HG03342 (cell line): ENCODE measurements around the gene GPR157.
"Not testable (repeated sequence)": the region's sequence is repeated elsewhere in the genome, so short reads cannot be mapped to it uniquely, and the experiment has no call there.

Experiments used
- ATAC-seq: cut with Tn5 transposase; IDR thresholded peaks from one replicate; pipeline ENCODE4 v1.9.1; 2021; ENCODE audit warnings: mild to moderate bottlenecking, moderate library complexity; ENCODE audit not compliant: unreplicated experiment

GPR157 gene, protein sequence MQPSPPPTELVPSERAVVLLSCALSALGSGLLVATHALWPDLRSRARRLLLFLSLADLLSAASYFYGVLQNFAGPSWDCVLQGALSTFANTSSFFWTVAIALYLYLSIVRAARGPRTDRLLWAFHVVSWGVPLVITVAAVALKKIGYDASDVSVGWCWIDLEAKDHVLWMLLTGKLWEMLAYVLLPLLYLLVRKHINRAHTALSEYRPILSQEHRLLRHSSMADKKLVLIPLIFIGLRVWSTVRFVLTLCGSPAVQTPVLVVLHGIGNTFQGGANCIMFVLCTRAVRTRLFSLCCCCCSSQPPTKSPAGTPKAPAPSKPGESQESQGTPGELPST

GRCh38 chr1:9128520-9129265 is at the start of gene GPR157:
Gene GPR157, minus strand, starts transcription at chr1:9129102. Its CDS starts 75 bp downstream, at chr1:9129027.
- peak; percentile 50 for ATAC-seq

GRCh38 chr1:9174762-9175161 is 45.9 kb upstream of the GPR157 start:
- ATAC-seq: no peak

- no peak for ATAC-seq
Measured at GRCh38 chr1:9174243-9174642, 45.3 kb upstream of the GPR157 start.

- ATAC-seq: no peak
Measured at GRCh38 chr1:9169601-9170137, 40.8 kb upstream of the GPR157 start.

DNA sequence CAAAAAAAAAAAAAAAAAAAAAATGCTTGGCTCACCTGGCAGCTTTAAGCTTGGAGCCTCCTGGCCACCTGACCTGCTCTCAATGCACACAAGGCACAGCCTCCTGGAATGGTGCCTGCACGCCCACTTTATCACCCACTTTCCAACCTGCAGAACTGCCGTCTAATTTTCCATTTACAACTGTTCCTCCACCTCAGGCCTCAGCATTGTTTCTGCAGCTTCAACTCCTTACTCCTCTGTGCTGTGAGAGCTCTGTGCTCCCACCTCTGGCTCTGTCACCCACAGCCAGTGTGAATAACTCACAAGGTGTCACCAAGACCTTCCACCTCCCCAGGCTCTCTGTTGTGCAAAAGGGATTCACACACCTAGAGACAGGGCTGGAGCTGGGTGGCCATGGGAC is 38.7 kb upstream of the GPR157 start:
- ATAC-seq: no peak

- ATAC-seq: no peak
Measured at GRCh38 chr1:9166289-9167235, 37.7 kb upstream of the GPR157 start.

GRCh38 chr1:9165396-9165795 is 36.5 kb upstream of the GPR157 start:
- ATAC-seq: no peak

GRCh38 chr1:9164919-9165318 is 36.0 kb upstream of the GPR157 start:
- no peak for ATAC-seq

DNA sequence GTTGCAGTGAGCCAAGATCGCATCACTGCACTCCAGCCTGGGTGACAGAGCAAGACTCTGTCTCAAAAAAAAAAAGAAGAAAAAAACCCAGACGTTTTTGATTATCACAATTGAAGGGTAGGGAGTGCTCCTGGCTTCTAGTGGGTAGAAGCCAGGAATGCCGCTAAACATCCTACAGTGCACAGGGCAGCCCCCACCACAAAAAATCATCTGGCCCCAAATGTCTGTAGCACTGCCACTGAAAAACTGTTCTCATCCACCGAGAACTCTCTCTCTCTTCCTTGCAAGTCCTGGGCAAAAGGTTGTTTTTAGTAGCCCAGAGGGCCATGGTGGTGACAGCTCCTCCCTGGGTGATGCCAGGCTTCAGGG is 35.6 kb upstream of the GPR157 start:
- ATAC-seq: no peak

DNA sequence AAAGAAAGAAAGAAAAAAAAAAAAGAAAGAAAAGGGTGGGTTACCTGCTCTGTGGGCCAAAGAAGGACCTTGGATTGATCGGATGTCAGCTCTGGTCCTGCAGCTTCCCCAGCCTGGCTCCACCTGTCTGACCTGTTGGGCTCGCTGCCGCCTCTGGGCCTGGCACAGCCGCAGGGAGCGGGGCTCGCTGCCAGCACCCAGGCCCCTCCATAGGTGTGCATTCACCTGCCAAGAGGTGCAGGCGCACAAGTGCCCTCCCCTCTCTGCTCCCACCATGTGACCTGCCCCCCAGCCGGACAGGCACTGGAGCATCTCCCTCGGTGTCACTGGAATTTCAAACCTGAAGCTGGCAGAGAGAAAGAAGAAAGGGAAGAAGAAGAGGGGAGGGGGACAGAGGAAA is 33.1 kb upstream of the GPR157 start:
- ATAC-seq: no peak

DNA sequence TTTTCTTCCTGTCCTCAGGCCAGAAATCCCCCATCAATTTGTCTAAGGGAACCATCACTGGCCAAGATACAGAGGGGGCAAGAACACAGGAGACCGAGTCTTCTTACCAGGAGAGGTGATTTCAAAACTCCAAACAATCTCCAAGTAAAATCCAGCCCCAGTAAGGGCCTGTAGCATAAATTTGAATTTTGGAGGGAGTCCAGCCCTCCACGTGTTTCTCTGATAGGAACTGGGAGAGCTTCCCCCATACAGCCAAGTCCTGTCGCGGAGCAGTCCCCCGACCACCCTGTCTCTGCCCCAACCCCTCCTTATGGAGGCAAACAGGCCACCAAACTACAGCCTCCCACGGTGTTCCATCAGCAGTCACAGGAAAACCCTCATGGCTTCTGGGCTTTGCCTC is 32.4 kb upstream of the GPR157 start:
- ATAC-seq: no peak

- no peak for ATAC-seq
Measured at GRCh38 chr1:9160079-9160717, 31.3 kb upstream of the GPR157 start.

GRCh38 chr1:9155879-9156278 is 27.0 kb upstream of the GPR157 start:
- no peak for ATAC-seq

DNA sequence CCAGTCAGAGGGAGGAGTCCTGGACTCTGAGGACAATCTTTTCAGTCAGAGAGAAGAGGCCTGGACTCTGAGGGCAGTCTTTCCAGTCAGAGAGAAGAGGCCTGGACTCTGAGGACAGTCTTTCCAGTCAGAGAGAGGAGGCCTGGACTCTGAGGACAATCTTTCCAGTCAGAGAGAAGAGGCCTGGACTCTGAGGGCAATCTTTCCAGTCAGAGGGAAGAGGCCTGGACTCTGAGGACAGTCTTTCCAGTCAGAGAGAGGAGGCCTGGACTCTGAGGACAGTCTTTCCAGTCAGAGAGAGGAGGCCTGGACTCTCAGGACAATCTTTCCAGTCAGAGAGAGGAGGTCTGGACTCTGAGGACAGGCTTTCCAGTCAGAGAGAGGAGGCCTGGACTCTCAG is 26.5 kb upstream of the GPR157 start:
- ATAC-seq: not testable (repeated sequence)

DNA sequence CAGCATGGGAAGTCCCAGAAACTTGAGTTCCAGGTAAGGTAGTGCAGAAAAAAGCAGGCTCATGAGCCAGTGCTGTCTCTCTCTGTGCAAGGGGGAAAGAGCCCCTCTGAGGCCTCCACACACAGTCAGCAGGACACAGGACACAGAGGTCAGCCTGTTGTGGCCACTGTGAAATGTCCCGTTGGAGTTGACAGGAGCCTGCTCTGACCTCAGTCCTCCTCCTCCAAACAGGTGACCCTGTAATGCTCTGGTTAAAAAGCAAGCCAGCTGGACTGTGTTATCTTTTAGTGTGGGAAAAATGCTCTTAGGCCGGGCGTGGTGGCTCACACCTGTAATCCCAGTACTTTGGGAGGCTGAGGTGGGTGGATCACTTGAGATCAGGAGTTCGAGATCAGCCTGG is 24.2 kb upstream of the GPR157 start:
- ATAC-seq: no peak

GRCh38 chr1:9152535-9152934 is 23.6 kb upstream of the GPR157 start:
- ATAC-seq: no peak

- ATAC-seq: no peak
Measured at GRCh38 chr1:9151328-9151860, 22.5 kb upstream of the GPR157 start.

DNA sequence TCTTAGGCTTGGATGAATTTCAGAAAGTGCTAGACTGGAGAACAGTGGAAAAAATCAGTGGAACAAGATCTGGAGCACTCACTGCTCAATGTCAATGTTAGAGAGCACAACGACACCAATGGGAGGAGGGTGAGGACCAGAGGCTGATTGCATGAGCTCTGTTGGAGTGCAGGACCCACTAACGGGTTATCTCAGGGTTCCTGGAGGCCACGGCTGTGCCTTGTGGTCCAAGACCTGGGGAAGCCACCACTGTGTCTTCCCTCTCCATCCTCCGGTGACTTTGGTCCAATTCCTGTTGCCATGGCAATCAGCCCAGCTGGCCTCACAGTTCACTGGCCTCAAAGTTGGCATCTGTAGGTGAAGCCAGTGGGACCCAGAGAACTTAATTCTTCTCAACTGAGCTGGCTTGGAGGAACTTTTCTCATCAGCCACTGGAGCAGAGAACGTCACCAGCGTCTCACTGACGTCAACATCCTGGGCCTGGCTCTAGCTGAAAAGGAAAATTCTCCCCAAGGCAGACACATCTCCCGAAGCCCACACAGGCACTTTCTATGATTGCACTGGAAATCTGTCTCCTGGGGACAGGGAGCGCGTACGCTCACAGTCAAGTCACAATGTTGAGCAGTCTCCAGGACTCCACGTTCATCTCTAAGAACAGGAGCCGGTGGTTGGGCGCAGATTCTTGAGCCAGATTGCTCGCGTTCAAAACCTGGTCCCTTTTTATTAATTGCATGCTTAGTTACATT is 21.9 kb upstream of the GPR157 start:
- no peak for ATAC-seq

DNA sequence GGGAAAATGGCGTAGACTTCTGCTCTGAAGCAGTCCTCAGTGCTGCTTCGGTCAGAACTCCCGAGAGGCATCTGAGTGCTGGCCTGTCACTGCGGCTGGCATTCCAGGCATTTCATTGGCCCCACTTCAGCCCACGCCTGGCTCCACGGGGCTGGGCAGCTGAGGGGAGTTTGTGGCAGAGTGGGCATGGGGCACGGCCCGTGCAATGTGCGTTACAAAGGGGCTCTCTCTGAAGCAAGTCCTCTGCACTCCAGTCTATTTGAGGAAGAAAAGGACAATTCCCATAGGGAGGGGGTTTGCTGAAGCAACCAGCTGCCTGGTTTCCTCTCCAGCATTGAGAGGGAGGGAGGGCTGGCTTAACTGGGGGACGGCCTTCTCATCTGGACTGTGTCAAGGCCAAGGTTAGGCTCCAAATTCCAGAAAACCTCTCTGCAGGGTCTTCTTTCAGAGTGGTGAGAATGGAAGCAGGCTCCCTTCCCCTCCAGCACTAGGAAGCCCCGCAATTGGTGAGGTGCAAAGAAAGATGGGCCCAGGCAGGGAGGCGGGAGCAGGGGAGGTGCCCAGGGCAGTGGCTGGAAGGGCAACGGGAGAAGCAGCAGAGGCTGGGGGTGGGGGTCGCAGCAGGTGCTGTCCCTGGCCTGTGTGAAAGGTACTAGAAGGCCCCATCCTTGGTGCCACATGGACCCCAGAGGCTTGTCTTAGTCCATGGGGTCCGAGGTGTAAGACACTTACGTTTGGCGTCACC is 21.1 kb upstream of the GPR157 start:
- no peak for ATAC-seq
